Right cardiac atrium (tissue), 5 donors: ENCODE measurements around the gene FTL. TPM values are rescaled to one million over a fixed set of nuclear protein-coding genes. Genes with fewer than 3 reads are reported as not detected.
A peak's percentile ranks its signal among the peaks of the same experiment; 100 is the strongest.

Source experiments
- ATAC-seq, 2 donors: fragments of 200-7000 bp; cut with Tn5 transposase; one replicate each; pipeline versions ENCODE4 v1.8.0 to v1.9.1; 2020; ENCODE audit warnings: moderate library complexity in 2 of 2, mild to moderate bottlenecking in 1 of 2
- DNase-seq, 3 donors: peaks; one replicate each; pipeline ENCODE4 v3.0.0-alpha.2; 2020
- H3K27ac ChIP-seq: one replicate; pipeline ENCODE4 v1.5.1; 2013; ENCODE audit warnings: mild to moderate bottlenecking, low read length, control low read depth, moderate library complexity
- H3K27me3 ChIP-seq: one replicate; pipeline ENCODE4 v1.6.1; 2013; ENCODE audit not compliant: control insufficient read depth, insufficient read depth
- H3K4me1 ChIP-seq: one replicate; pipeline ENCODE4 v1.6.1; 2013; ENCODE audit warnings: low read length; ENCODE audit not compliant: control insufficient read depth, insufficient read depth
- H3K4me3 ChIP-seq: one replicate; pipeline ENCODE4 v1.5.1; 2013; ENCODE audit warnings: low read length, control low read depth
- H3K9me3 ChIP-seq: one replicate; pipeline ENCODE4 v1.6.1; 2013; ENCODE audit warnings: low read length; ENCODE audit not compliant: control insufficient read depth
- WGBS: extraction: QIAGEN DNeasy Blood & Tissue Kit; methylation state at CpG from one replicate; pipeline ENCODE4 v1.1.7; 2013; 5-methylcytosine and 5-hydroxymethylcytosine counted together
- intact Hi-C, 4 donors: fragments of 100-400 bp; cut with DNase I; formaldehyde crosslinking; loops; one replicate each; pipeline versions ENCODE4 v1.11.0 to v1.14.0; 2022 to 2023
- polyA plus RNA-seq: library from polyadenylated mRNA; stranded (reverse); fragments of 200-250 nt; gene quantifications from one replicate; pipeline ENCODE4 v1.2.3, GENCODE V29; 2013
- total RNA-seq, 4 donors: library from RNA; stranded (reverse); fragmentation: NEBNext Ultra II Directional; extraction: Animal tissue kit (Norgen Biotek cat#: 25700); gene quantifications; one replicate each; pipeline ENCODE4 v1.2.1, GENCODE V29; 2021
- donor health status: healthy with polysubstance abuse.
- donor health status: DM: no; HTN: yes; CAD: no.
- donor health status: DM: no; HTN: no; CAD: no.
- donor health status: DM: no; HTN: yes; CAD: no; lungs with severe emphysema.
- donor health status: DM: yes; HTN: yes; CAD: no.

The FTL gene
- total and polyA plus RNA-seq, 5 donors, result 1,459 to 1,840 (median 1,547) TPM

DNA sequence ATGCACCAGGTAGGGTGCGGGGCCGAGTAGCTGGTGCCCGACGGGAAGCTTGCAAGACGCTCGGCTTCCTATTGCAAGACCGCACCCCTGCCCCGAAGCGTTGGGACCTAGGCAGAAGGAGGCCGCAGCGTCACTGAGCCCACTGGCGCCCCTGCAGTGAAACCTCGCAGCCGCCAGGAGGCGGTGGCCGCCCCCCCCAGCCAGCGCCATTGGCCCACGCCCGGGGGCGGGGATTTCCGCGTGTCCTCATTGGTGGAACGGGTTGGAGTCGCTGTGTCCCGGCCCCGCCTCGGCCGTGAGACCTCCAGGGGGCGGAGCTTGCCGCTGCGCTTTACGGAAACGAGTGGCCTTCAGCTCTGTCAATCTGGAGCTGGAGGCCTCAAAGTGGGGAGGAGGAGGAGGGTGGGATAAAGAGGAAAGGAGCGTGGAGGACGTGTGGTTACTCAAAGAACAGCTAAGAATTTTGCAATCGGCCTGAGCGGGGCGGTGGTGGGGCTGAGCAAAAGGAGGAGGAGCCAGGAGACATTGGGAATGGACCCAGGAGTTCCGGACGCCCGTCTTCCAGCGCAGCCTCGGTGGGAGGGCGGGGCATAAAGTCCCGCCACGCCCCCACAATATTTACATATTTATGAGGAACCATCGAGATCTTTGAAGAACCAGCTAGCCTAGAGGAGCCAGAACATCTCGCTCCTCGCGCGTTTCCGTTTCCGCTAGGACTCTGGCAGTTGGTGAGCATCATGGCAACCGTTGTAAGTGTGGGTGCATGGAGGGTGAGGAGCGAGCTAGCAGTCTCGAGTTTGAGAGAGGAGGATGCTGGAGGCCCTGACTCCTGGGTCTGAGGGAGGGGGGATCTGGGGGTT is 28.3 kb downstream of the FTL start, which contains the start of the genes GYS1 and RUVBL2:
TSS of gene GYS1 (minus strand) at position 135 of the 860 bp plus-strand sequence. CDS start 197 bp downstream, outside the sequence.
TSS of gene RUVBL2 (plus strand) at position 713 of the 860 bp plus-strand sequence. CDS start at position 738, 25 bp downstream.
- DNase-seq (peak; percentile 100), ATAC-seq (peak; percentile 95 to 96)
- Histone ChIP-seq H3K4me3 (peak within 1 kb of the TSS; percentile 64), H3K27me3 (no peaks in the 10 kb centered on the region), H3K4me1 (peaks cover 12% of the 10 kb centered on the region), H3K9me3 (no peaks in the 10 kb centered on the region), H3K27ac (peak within 1 kb of the TSS; percentile 88)
- under 1% methylated on average over 56 of the region's 56 CpGs for WGBS
- intact Hi-C loops, result no loop called here

GRCh38 chr19:48994035-48994386 is 28.9 kb downstream of the FTL start:
- H3K9me3 ChIP-seq, result no peaks in the 10 kb centered on the region
- H3K4me1 ChIP-seq, result peaks cover 12% of the 10 kb centered on the region
- H3K27me3 ChIP-seq, result no peaks in the 10 kb centered on the region
- 2% methylated on average over 13 of the region's 13 CpGs for WGBS
- intact Hi-C loops, result no loop called here
- ATAC-seq (no peak), DNase-seq (no peak)
- H3K27ac ChIP-seq, result peak overlapping the region; percentile 82
- peak overlapping the region; percentile 64 for H3K4me3 ChIP-seq

DNA sequence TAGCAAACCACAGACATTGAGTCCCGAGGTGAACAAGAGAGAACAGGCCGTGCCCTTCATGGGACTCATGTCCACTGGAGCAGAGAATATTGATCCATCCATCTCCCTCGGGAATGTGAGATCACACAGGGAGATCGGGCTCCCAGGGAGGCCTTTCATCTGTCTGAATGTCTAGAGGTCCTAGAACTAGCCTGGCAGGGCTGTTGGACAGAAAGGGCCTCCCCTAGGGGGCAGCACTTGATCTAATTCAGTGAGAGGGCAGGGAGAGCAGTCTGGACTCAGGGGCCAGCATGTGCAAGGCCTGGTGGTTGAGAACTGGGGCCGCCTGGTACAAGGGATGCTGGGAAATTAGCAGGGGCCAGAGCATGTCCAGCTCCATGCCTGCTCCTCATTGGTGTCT is 32.9 kb downstream of the FTL start:
- peak in 1 of 3 donors; percentile 67 for DNase-seq
- no peaks in the 10 kb centered on the region for H3K27me3 ChIP-seq
- ATAC-seq, result no peak
- intact Hi-C loops, result no loop called here
- no peak overlapping the region for H3K27ac ChIP-seq
- no peak overlapping the region for H3K4me3 ChIP-seq
- peaks cover 2% of the 10 kb centered on the region for H3K4me1 ChIP-seq
- no peaks in the 10 kb centered on the region for H3K9me3 ChIP-seq
- 76% methylated on average over 5 of the region's 5 CpGs for WGBS

DNA sequence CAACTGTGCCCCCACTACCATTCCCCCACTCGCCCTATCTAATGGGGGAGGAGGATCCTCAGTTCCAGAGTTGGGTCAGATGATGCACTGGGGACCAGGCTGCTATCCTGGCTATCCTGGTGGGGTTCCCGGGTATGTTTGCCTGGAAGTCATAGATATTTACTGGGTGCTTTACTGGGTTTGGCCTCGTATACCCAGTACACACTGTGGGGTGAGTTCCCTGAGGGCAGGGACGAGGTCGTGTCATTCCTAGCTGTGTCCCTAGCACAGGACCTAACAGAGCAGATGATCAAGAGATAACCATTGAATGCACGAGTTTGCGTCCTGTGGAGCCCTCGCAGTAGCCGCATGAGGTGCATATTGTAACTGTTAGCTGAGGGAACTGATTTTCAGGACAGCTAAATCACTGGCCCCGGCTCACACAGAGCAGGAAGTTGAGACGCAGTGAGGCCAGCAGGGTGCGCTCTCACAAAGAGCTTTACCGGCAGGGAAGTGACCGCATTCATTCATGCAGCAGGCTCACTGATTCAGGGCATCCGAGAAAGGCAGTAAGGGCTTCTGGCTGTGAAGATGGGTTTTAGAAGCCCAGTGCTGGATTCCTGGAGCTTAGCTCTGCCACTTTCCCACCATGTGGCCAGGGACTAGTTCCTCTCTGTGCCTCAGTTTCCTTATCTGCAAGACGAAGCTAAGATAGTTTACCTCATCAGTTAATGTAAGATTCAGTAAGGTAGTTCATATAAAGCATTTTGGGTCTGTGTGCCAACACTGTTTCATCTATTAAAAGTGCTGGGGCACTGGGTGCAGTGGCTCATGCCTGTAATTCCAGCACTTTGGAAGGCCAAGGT is 34.6 kb downstream of the FTL start:
- ATAC-seq, result peak; percentile 37 to 39
- H3K9me3 ChIP-seq, result no peaks in the 10 kb centered on the region
- no peaks in the 10 kb centered on the region for H3K4me1 ChIP-seq
- peak in 1 of 3 donors; percentile 68 for DNase-seq
- whole genome bisulfite sequencing, result 56% methylated on average over 16 of the region's 16 CpGs
- H3K4me3 ChIP-seq, result no peak overlapping the region
- intact Hi-C loops, result no loop called here
- no peaks in the 10 kb centered on the region for H3K27me3 ChIP-seq
- no peak overlapping the region for H3K27ac ChIP-seq

DNA sequence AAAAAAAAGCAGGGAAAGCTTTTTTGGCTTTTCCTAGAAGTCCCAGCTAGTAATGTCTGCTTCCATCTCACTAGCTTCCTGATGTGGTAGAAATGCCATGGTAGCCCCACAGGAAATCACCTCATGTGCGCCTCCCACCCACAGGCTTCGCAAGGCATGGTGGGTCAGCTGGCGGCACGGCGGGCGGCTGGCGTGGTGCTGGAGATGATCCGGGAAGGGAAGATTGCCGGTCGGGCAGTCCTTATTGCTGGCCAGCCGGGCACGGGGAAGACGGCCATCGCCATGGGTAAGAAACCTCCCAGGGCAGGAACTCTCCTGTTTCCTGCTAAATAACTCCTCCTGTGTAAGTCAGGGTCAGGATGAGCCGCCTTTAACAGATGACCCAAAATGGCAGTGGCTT is 39.0 kb downstream of the FTL start:
- no peak overlapping the region for H3K4me3 ChIP-seq
- no peaks in the 10 kb centered on the region for H3K27me3 ChIP-seq
- intact Hi-C loops, result no loop called here
- H3K4me1 ChIP-seq, result no peaks in the 10 kb centered on the region
- no peak overlapping the region for H3K27ac ChIP-seq
- 98% methylated on average over 15 of the region's 15 CpGs for WGBS
- no peaks in the 10 kb centered on the region for H3K9me3 ChIP-seq
- no peak for DNase-seq
- ATAC-seq, result no peak

- 96% methylated on average over 7 of the region's 7 CpGs for WGBS
- H3K4me3 ChIP-seq, result no peak overlapping the region
Measured at GRCh38 chr19:49004964-49005614, 40.0 kb downstream of the FTL start.

GRCh38 chr19:49006905-49007304 is 41.8 kb downstream of the FTL start:
- ATAC-seq (no peak), DNase-seq (no peak)
- Histone ChIP-seq H3K27me3 (no peaks in the 10 kb centered on the region), H3K4me1 (no peaks in the 10 kb centered on the region), H3K27ac (no peak overlapping the region), H3K9me3 (no peaks in the 10 kb centered on the region), H3K4me3 (no peak overlapping the region)
- intact Hi-C loops, result no loop called here
- WGBS, result 97% methylated on average over 22 of the region's 22 CpGs

More at GRCh38 chr19:49004964-49005614, 40.0 kb downstream of the FTL start:
- Histone ChIP-seq H3K27ac (no peak overlapping the region), H3K9me3 (no peaks in the 10 kb centered on the region), H3K4me1 (no peaks in the 10 kb centered on the region), H3K27me3 (no peaks in the 10 kb centered on the region)
- DNase-seq (no peak), ATAC-seq (no peak)
- intact Hi-C loops, result no loop called here

DNA sequence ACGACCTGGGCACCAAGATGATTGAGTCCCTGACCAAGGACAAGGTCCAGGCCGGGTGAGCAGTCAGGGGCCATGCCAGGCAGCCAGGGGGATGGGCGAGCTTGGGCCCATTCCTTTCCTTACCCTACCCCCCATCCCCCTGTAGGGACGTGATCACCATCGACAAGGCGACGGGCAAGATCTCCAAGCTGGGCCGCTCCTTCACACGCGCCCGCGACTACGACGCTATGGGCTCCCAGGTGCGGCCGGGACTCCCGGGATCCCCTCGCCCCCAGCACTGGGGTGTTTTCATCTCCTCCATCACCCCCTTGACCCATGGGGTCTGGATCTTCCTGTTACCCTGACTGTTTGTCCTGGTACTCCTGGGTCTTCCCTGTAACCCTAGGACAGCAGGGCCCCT is 44.7 kb downstream of the FTL start:
- intact Hi-C loops, result no loop called here
- no peak for ATAC-seq
- DNase-seq, result no peak
- 94% methylated on average over 18 of the region's 18 CpGs for WGBS
- Histone ChIP-seq H3K9me3 (no peaks in the 10 kb centered on the region), H3K27me3 (no peaks in the 10 kb centered on the region), H3K27ac (no peak overlapping the region), H3K4me3 (no peak overlapping the region), H3K4me1 (no peaks in the 10 kb centered on the region)

GRCh38 chr19:49010453-49010852 is 45.3 kb downstream of the FTL start:
- Histone ChIP-seq H3K27me3 (no peaks in the 10 kb centered on the region), H3K9me3 (no peaks in the 10 kb centered on the region), H3K27ac (no peak overlapping the region), H3K4me3 (no peak overlapping the region), H3K4me1 (no peaks in the 10 kb centered on the region)
- WGBS, result 92% methylated on average over 18 of the region's 18 CpGs
- intact Hi-C loops, result no loop called here
- no peak for DNase-seq
- ATAC-seq, result no peak

- WGBS, result 85% methylated on average over 17 of the region's 17 CpGs
- intact Hi-C loops, result no loop called here
Measured at GRCh38 chr19:49011194-49011593, 46.1 kb downstream of the FTL start.

More at GRCh38 chr19:49011194-49011593, 46.1 kb downstream of the FTL start:
- Histone ChIP-seq H3K27me3 (no peaks in the 10 kb centered on the region), H3K4me3 (no peak overlapping the region), H3K27ac (no peak overlapping the region), H3K9me3 (no peaks in the 10 kb centered on the region), H3K4me1 (no peaks in the 10 kb centered on the region)
- no peak for DNase-seq
- ATAC-seq, result no peak
